ENCODE data around the gene ERVFRD-1. TPM values are rescaled to one million over a fixed set of nuclear protein-coding genes. Genes with fewer than 3 reads are reported as not detected.

The ERVFRD-1 gene
- total and polyA plus RNA-seq, 7 donors, result 0.04 to 0.11 (median 0.06) TPM; not detected in 4

DNA sequence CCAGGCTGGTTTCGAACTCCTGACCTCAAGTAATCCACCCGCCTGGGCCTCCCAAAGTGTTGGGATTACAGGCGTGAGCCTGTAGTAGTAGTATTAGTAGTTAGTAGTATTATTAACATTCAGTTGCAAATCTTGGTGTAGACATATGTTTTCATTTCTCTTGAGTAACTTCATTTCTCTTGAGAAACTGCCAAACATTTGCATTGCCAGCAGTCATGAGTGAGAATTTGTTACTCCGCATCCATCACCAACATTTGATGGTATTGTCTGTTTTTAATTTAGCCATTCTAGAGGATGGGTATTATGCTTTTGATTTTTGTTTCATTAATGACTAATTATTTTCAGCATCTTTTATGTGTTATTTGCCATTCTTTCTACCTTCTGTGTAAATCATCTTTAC lies 1.5 kb upstream of the ERVFRD-1 start:
- Histone ChIP-seq H3K27me3 (ENCODE audit: insufficient read depth in 3 of 3, low read length in 2 of 3) (no peaks in the 10 kb centered on the region), H3K27ac (no peak overlapping the region), H3K4me3 (no peak overlapping the region), H3K36me3 (ENCODE audit: insufficient read depth in 1 of 2, low read depth in 1 of 2) (no peaks in the 10 kb centered on the region), H3K4me1 (no peaks in the 10 kb centered on the region), H3K9me3 (no peaks in the 10 kb centered on the region)
- intact Hi-C loops (cut with DNase I), result no loop called here
- no peak for ATAC-seq
- DNase-seq, result no peak
- TF ChIP-seq, protein P1, sequence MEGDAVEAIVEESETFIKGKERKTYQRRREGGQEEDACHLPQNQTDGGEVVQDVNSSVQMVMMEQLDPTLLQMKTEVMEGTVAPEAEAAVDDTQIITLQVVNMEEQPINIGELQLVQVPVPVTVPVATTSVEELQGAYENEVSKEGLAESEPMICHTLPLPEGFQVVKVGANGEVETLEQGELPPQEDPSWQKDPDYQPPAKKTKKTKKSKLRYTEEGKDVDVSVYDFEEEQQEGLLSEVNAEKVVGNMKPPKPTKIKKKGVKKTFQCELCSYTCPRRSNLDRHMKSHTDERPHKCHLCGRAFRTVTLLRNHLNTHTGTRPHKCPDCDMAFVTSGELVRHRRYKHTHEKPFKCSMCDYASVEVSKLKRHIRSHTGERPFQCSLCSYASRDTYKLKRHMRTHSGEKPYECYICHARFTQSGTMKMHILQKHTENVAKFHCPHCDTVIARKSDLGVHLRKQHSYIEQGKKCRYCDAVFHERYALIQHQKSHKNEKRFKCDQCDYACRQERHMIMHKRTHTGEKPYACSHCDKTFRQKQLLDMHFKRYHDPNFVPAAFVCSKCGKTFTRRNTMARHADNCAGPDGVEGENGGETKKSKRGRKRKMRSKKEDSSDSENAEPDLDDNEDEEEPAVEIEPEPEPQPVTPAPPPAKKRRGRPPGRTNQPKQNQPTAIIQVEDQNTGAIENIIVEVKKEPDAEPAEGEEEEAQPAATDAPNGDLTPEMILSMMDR (IDR thresholded peaks at IDR 0.05), result no peak
- 93 to 96% (median 96%) methylated on average over 4 of the region's 4 CpGs for WGBS, 3 donors

DNA sequence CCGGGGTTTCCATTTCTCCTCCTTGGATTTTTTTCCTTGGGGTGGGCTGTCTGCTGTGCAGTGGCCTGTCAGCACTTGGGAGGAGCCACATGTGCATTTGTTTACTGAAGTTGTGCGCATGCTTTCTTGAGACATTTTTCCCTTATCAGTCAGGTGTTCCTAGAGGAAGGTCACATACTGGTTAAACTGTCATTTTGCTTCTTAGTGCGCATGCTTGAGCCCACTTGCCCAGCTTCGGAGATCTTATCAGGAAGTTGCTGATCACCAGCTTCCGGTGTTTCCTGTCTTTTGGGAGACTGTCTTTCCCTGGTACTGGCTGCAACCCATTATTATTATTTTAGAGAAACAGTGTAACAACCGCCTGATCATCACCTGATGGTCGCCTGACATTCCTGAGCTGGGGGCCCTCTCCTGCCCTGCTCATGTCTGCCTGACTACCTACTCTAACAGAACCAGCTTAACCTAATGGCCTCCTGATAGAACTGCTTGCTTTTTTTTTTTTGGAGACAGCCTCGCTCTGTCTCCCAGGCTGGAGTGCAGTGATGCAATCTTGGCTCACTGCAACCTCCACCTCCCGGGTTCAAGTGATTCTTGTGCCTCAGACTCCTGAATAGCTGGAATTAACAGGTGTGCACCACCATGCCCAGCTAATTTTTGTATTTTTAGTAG lies 378 bp upstream of the ERVFRD-1 start:
- peak overlapping the region; percentile 7 for H3K4me3 ChIP-seq
- ATAC-seq, result no peak
- TF ChIP-seq, protein P1 (IDR thresholded peaks at IDR 0.05), result no peak

DNA sequence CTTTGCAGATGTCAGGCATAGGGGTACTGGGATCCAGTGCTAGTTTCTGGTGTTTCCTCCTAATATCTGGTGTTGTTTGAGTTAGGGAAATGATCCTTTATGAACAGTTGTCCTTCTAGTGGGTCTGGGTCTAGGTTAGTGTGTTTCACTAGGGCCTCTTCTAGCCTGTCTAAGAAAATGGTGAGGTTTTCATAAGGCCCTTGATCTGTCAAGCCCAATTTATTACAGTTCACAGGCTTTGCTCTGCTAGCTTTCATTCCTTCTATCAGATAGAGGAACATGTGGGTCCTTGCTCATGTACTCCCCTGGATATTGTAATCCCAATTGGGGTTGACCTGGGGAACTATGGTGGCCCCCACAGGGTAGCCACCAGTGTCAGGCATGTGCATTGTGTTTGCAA lies 2.8 kb downstream of the ERVFRD-1 start:
- no peak for DNase-seq
- intact Hi-C loops (cut with DNase I), result no loop called here
- H3K36me3 ChIP-seq (ENCODE audit: insufficient read depth in 1 of 2, low read depth in 1 of 2), result no peaks in the 10 kb centered on the region
- H3K9me3 ChIP-seq, result no peaks in the 10 kb centered on the region
- H3K4me3 ChIP-seq, result no peak overlapping the region
- ATAC-seq, result no peak
- TF ChIP-seq, protein P1 (IDR thresholded peaks at IDR 0.05), result no peak
- no peaks in the 10 kb centered on the region for H3K27me3 ChIP-seq (ENCODE audit: insufficient read depth in 3 of 3, low read length in 2 of 3)
- H3K4me1 ChIP-seq, result no peaks in the 10 kb centered on the region
- H3K27ac ChIP-seq, result no peak overlapping the region

More for the DNA sequence above, 378 bp upstream of the ERVFRD-1 start:
- H3K9me3 ChIP-seq, result no peaks in the 10 kb centered on the region
- no peak overlapping the region for H3K27ac ChIP-seq
- DNase-seq, result no peak
- H3K27me3 ChIP-seq (ENCODE audit: insufficient read depth in 3 of 3, low read length in 2 of 3), result no peaks in the 10 kb centered on the region
- intact Hi-C loops (cut with DNase I), result no loop called here
- no peaks in the 10 kb centered on the region for H3K36me3 ChIP-seq (ENCODE audit: insufficient read depth in 1 of 2, low read depth in 1 of 2)
- 69 to 80% (median 76%) methylated on average over 9 of the region's 9 CpGs for WGBS, 3 donors
- H3K4me1 ChIP-seq, result no peaks in the 10 kb centered on the region

DNA sequence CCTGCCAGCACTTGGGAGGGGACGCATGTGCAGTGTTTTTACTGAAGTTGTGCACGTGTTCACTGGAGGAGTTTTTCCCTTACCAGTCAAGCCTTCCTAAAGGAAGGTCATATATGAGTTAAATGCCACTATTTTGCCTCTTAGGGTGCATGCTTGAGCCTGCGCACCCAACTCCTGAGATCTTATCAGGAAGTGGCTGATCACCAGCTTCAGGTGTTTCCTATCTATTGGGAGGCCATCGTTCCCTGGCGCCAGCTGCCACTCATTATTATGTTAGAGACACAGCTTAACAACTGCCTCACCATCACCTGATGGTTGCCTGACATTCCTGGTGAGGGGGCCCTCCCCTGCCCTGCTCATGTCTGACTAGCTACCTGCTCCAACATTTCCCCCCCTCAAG lies 8.5 kb downstream of the ERVFRD-1 start:
- Histone ChIP-seq H3K9me3 (no peaks in the 10 kb centered on the region), H3K27me3 (ENCODE audit: insufficient read depth in 3 of 3, low read length in 2 of 3) (no peaks in the 10 kb centered on the region), H3K4me3 (no peak overlapping the region), H3K27ac (no peak overlapping the region), H3K36me3 (ENCODE audit: insufficient read depth in 1 of 2, low read depth in 1 of 2) (no peaks in the 10 kb centered on the region), H3K4me1 (peaks cover 5% of the 10 kb centered on the region)
- no peak for ATAC-seq
- intact Hi-C loops (cut with DNase I), result no loop called here
- DNase-seq, result no peak
- TF ChIP-seq, protein P1 (IDR thresholded peaks at IDR 0.05), result no peak
- 85 to 91% (median 86%) methylated on average over 5 of the region's 5 CpGs for WGBS, 3 donors

DNA sequence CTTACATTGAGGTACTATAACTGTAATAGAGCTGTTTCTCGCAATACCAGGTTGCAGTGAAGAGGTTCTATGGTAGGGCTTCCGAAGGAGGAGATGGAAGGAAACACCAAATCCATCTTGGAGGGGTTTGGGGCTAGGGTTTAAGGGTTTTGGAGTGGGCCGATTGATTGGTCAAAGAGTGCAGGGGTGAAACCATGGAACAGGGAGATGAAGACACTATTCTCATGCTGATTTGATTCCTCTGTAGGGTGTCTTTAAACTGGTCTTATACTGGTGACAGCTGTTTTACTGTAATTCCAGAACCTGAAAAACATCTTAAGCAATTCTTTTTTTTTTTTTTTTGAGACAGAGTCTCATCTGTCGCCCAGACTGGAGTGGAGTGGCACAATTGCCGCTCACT lies 10.1 kb downstream of the ERVFRD-1 start:
- ATAC-seq (no peak), DNase-seq (no peak)
- Histone ChIP-seq H3K4me1 (peaks cover 5% of the 10 kb centered on the region), H3K9me3 (no peaks in the 10 kb centered on the region), H3K27ac (no peak overlapping the region), H3K36me3 (ENCODE audit: insufficient read depth in 1 of 2, low read depth in 1 of 2) (peaks cover 0 to 5% of the 10 kb centered on the region in 2 donors), H3K27me3 (ENCODE audit: insufficient read depth in 3 of 3, low read length in 2 of 3) (no peaks in the 10 kb centered on the region), H3K4me3 (no peak overlapping the region)
- 93 to 95% (median 94%) methylated on average over 5 of the region's 5 CpGs for WGBS, 3 donors
- TF ChIP-seq, protein P1 (IDR thresholded peaks at IDR 0.05), result no peak
- intact Hi-C loops (cut with DNase I), result no loop called here

All from psoas muscle (tissue), 8 donors.